HCT116 (cell line): Measurements from ENCODE around the gene ZNF266. TPM values are rescaled to one million over a fixed set of nuclear protein-coding genes. Genes with fewer than 3 reads are reported as not detected.

ENCODE experiments used
- ATAC-seq: fragments of 200-7000 bp; cut with Tn5 transposase; 2 replicates; pipeline ENCODE4 v1.9.1; 2020; ENCODE audit warnings: mild to moderate bottlenecking, moderate library complexity
- BruUV-seq: library from RNA; stranded (reverse); fragments of 400-500 nt; replicated peaks from 2 replicates; lab custom pipeline; 2021; lab: Mats Ljungman, UMichigan
- CTCF ChIA-PET: fragments of 300-600 bp; sonication (Branson Sonifier 250); formaldehyde crosslinking; loops from one replicate; lab custom pipeline; 2021; ENCODE audit warnings: antibody characterized with exemption; lab: Charles Lee
- POLR2A ChIA-PET: fragments of 300-600, 350-600 bp; sonication (Branson Sonifier 250); formaldehyde crosslinking; loops from one replicate; lab custom pipeline; 2021; ENCODE audit warnings: antibody characterized with exemption; lab: Charles Lee
- RAD21 ChIA-PET, 2 experiments: fragments of 300-600 bp; sonication (Branson Sonifier 250); formaldehyde crosslinking; loops; one replicate each; lab custom pipeline; 2023; ENCODE audit warnings: low total read pairs in 2 of 2; ENCODE audit not compliant: uncharacterized antibody in 2 of 2, unreplicated experiment in 2 of 2, low non-redundant PET in 1 of 2; lab: Charles Lee
- DNase-seq: peaks from one replicate; pipeline ENCODE4 v3.0.0-alpha.2; 2010; ENCODE audit warnings: low read depth, low spot score
- H2AFZ ChIP-seq: fragments of 200-600 bp; shearing (Covaris generic), sonication (generic); 2 replicates; pipeline ENCODE4 v1.6.1; 2017; ENCODE audit warnings: low read depth, mixed run types, mixed read lengths, antibody characterized with exemption, low read length; ENCODE audit not compliant: poor library complexity, severe bottlenecking
- H3K27ac ChIP-seq: 2 replicates; pipeline ENCODE4 v1.5.1; 2012; ENCODE audit warnings: low read depth, low read length
- H3K27me3 ChIP-seq: fragments of 200-600 bp; sonication (generic); 2 replicates; pipeline ENCODE4 v1.6.1; 2016; ENCODE audit warnings: mixed run types, low read length, mixed read lengths; ENCODE audit not compliant: insufficient read depth
- H3K36me3 ChIP-seq, 2 experiments: fragments of 200-500 bp in 1 of 2; fragments of 200-600 bp in 1 of 2; sonication (Bioruptor generic) in 1 of 2; sonication (generic) in 1 of 2; 2 replicates each; pipeline versions ENCODE4 v1.5.1 to v1.6.1; 2014 to 2016; ENCODE audit warnings: low read length in 2 of 2, inconsistent platforms in 1 of 2, mixed read lengths in 1 of 2, mixed run types in 1 of 2; ENCODE audit not compliant: insufficient read depth in 2 of 2, control insufficient read depth in 1 of 2
- H3K4me1 ChIP-seq, 2 experiments: fragments of 200-600 bp in 1 of 2; sonication (generic) in 1 of 2; 2 replicates each; pipeline versions ENCODE4 v1.5.1 to v1.6.1; 2012 to 2017; ENCODE audit warnings: low read length in 2 of 2, inconsistent platforms in 1 of 2, mild to moderate bottlenecking in 1 of 2, mixed read lengths in 1 of 2, mixed run types in 1 of 2, moderate library complexity in 1 of 2; ENCODE audit not compliant: insufficient read depth in 2 of 2, control insufficient read depth in 1 of 2
- H3K4me2 ChIP-seq: fragments of 200-600 bp; sonication (generic); 2 replicates; pipeline ENCODE4 v1.6.1; 2017; ENCODE audit warnings: mixed run types, low read length, mixed read lengths
- H3K4me3 ChIP-seq, 2 experiments: fragments of 200-600 bp in 1 of 2; sonication (generic) in 1 of 2; replicated peaks in 1 of 2; 2 replicates each; pipeline ENCODE4 v1.5.1; 2011 to 2016; ENCODE audit warnings: low read length in 2 of 2, control low read depth in 1 of 2, low read depth in 1 of 2, mild to moderate bottlenecking in 1 of 2, mixed read lengths in 1 of 2, mixed run types in 1 of 2
- H3K79me2 ChIP-seq: fragments of 200-600 bp; sonication (generic); 2 replicates; pipeline ENCODE4 v1.6.1; 2017; ENCODE audit warnings: mild to moderate bottlenecking, mixed run types, low read length, moderate library complexity, mixed read lengths; ENCODE audit not compliant: insufficient read depth
- H3K9ac ChIP-seq: fragments of 200-600 bp; sonication (generic); 2 replicates; pipeline ENCODE4 v1.6.1; 2016; ENCODE audit warnings: low read length, mixed read lengths
- H3K9me2 ChIP-seq: fragments of 200-600 bp; sonication (generic), shearing (Covaris generic); 2 replicates; pipeline ENCODE4 v1.6.1; 2017; ENCODE audit warnings: mixed run types, mild to moderate bottlenecking, moderate library complexity; ENCODE audit not compliant: insufficient read depth
- H3K9me3 ChIP-seq, 2 experiments: fragments of 200-500 bp in 1 of 2; fragments of 200-600 bp in 1 of 2; sonication (Bioruptor generic) in 1 of 2; sonication (generic) in 1 of 2; 2 replicates each; pipeline ENCODE4 v1.6.1; 2014 to 2017; ENCODE audit warnings: low read length in 2 of 2, mixed read lengths in 2 of 2, inconsistent platforms in 1 of 2, low read depth in 1 of 2, mild to moderate bottlenecking in 1 of 2, mixed run types in 1 of 2, moderate library complexity in 1 of 2; ENCODE audit not compliant: control insufficient read depth in 1 of 2, insufficient read depth in 1 of 2
- H4K20me1 ChIP-seq: fragments of 200-600 bp; sonication (generic), shearing (Covaris generic); 2 replicates; pipeline ENCODE4 v1.6.1; 2017; ENCODE audit warnings: mixed run types, mild to moderate bottlenecking, moderate library complexity; ENCODE audit not compliant: insufficient read depth
- EGR1 ChIP-seq: IDR thresholded peaks from 2 replicates; pipeline ENCODE4 v1.6.1; 2012; ENCODE audit warnings: low read depth
- FOSL1 ChIP-seq: IDR thresholded peaks from 2 replicates; pipeline ENCODE4 v1.6.1; 2012; ENCODE audit warnings: low read depth
- SIN3A ChIP-seq: IDR thresholded peaks from 2 replicates; pipeline ENCODE4 v1.6.1; 2012; ENCODE audit warnings: low read depth
- ZFX ChIP-seq: fragments of 450-650 bp; IDR thresholded peaks from 2 replicates; pipeline ENCODE4 v1.6.1; 2017
- ZNF274 ChIP-seq: fragments of 200-500 bp; sonication (Bioruptor generic); IDR thresholded peaks from 2 replicates; pipeline ENCODE4 v1.6.1; 2014; ENCODE audit warnings: mild to moderate bottlenecking, low read depth, low read length, inconsistent platforms
- intact Hi-C: fragments of 100-400 bp; cut with micrococcal nuclease; formaldehyde crosslinking; loops from 2 replicates; pipeline ENCODE4 v1.10.0; 2022
- total RNA-seq: library from RNA; stranded (reverse); gene quantifications from one replicate; pipeline ENCODE4 v1.2.1, GENCODE V29; 2021; ENCODE audit not compliant: unreplicated experiment
- TF ChIP-seq, protein P1 (sequence below): IDR thresholded peaks from 2 replicates; pipeline ENCODE4 v1.6.1; 2012
- TF ChIP-seq, protein P2 (sequence below): IDR thresholded peaks from 2 replicates; pipeline ENCODE4 v1.6.1; 2012; ENCODE audit warnings: low read depth

ZNF266 gene
- total RNA-seq, 1 experiment from 2014 or later = 9.4 TPM

DNA sequence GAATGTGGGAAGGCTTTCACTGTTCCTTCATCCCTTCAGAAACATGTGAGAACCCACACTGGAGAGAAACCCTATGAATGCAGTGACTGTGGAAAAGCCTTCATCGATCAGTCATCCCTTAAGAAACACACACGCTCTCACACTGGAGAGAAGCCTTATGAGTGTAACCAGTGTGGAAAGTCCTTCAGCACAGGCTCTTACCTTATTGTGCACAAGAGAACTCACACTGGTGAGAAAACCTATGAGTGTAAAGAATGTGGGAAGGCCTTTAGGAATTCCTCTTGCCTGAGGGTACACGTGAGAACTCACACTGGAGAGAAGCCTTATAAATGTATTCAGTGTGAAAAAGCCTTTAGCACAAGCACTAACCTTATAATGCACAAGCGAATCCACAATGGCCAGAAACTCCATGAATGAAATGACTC is 54.0 kb downstream of the ZNF266 start:
- no peak overlapping the region for H2AFZ ChIP-seq
- no peak for DNase-seq
- ChIA-PET RAD21 (no interaction called here), CTCF (no interaction called here), POLR2A (no interaction called here)
- H4K20me1 ChIP-seq = no peaks in the 10 kb centered on the region
- no TSS peak for BruUV-seq
- TF ChIP-seq ZFX = no peak
- TF ChIP-seq ZNF274 = peak; percentile 97
- TF ChIP-seq, protein P1, sequence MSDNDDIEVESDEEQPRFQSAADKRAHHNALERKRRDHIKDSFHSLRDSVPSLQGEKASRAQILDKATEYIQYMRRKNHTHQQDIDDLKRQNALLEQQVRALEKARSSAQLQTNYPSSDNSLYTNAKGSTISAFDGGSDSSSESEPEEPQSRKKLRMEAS = no peak
- TF ChIP-seq FOSL1 = no peak
- TF ChIP-seq EGR1 = no peak
- no peak for TF ChIP-seq SIN3A
- TF ChIP-seq, protein P2, sequence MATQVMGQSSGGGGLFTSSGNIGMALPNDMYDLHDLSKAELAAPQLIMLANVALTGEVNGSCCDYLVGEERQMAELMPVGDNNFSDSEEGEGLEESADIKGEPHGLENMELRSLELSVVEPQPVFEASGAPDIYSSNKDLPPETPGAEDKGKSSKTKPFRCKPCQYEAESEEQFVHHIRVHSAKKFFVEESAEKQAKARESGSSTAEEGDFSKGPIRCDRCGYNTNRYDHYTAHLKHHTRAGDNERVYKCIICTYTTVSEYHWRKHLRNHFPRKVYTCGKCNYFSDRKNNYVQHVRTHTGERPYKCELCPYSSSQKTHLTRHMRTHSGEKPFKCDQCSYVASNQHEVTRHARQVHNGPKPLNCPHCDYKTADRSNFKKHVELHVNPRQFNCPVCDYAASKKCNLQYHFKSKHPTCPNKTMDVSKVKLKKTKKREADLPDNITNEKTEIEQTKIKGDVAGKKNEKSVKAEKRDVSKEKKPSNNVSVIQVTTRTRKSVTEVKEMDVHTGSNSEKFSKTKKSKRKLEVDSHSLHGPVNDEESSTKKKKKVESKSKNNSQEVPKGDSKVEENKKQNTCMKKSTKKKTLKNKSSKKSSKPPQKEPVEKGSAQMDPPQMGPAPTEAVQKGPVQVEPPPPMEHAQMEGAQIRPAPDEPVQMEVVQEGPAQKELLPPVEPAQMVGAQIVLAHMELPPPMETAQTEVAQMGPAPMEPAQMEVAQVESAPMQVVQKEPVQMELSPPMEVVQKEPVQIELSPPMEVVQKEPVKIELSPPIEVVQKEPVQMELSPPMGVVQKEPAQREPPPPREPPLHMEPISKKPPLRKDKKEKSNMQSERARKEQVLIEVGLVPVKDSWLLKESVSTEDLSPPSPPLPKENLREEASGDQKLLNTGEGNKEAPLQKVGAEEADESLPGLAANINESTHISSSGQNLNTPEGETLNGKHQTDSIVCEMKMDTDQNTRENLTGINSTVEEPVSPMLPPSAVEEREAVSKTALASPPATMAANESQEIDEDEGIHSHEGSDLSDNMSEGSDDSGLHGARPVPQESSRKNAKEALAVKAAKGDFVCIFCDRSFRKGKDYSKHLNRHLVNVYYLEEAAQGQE = no peak
- no peak overlapping the region for H3K4me3 ChIP-seq
- H3K36me3 ChIP-seq = no peaks in the 10 kb centered on the region
- H3K9me2 ChIP-seq = no peaks in the 10 kb centered on the region
- intact Hi-C loops = no loop called here
- no peak overlapping the region for H3K9ac ChIP-seq
- H3K4me2 ChIP-seq = no peak overlapping the region
- no peaks in the 10 kb centered on the region for H3K4me1 ChIP-seq
- H3K27me3 ChIP-seq = no peaks in the 10 kb centered on the region
- peaks cover 50 to 57% of the 10 kb centered on the region in 2 experiments for H3K9me3 ChIP-seq
- no peak for ATAC-seq
- no peaks in the 10 kb centered on the region for H3K79me2 ChIP-seq
- no peak overlapping the region for H3K27ac ChIP-seq
